KOPT-K1 (cell line): Measurements from ENCODE around the gene FBXO21.
A peak's percentile ranks its signal among the peaks of the same experiment; 100 is the strongest.

Source experiments
- H3K27ac ChIP-seq: fragments of 200-600 bp; sonication (generic); 2 replicates; pipeline ENCODE4 v1.5.1; 2016; ENCODE audit warnings: antibody characterized with exemption, mild to moderate bottlenecking, low read depth, low read length; ENCODE audit not compliant: poor library complexity, severe bottlenecking
- H3K36me3 ChIP-seq: fragments of 200-600 bp; sonication (generic); 2 replicates; pipeline ENCODE4 v1.5.1; 2017; ENCODE audit warnings: antibody characterized with exemption, mild to moderate bottlenecking, low read length, moderate library complexity; ENCODE audit not compliant: insufficient read depth
- H3K9me3 ChIP-seq: fragments of 200-600 bp; sonication (generic); 2 replicates; pipeline ENCODE4 v1.5.1; 2017; ENCODE audit warnings: antibody characterized with exemption, low read length, mild to moderate bottlenecking; ENCODE audit not compliant: insufficient read depth, poor library complexity, severe bottlenecking

The FBXO21 gene

DNA sequence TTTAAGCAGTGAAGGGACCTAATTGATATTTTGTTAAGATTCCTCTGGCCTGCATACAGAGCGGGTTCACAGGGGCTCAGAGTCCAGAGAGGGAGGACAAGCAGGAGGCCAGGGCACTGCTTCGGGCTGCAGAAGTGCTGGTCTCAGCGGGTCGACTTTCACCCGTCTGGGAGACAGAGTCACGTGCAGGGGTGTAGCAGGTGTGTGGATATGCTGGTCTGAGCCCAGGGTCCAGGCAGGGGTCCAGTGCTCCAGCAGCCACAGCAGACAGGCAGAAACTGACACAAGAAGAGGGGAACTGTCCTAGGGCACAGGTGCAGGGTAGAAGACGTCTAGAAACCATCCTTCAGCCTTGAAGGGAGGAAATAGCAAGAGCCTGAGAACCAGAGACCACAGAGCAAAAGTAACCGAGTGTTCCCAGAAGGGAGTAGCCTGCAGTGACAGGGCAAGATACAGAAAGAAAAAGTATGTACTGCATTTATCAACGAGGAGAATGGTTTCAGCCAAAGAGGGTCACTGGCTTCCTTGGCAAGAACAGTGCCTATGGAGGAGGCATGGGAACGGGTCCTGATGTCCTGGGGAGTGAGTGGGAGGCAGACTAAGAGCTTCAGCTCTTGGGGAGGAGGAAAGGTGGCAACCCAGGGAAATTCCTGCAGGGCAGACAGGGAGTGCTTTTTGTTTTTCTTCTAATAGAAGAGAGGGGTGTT, 28.7 kb downstream of the FBXO21 start:
- peak overlapping the region; percentile 31 for H3K27ac ChIP-seq
- H3K36me3 ChIP-seq, result peaks cover 100% of the 10 kb centered on the region
- no peaks in the 10 kb centered on the region for H3K9me3 ChIP-seq

DNA sequence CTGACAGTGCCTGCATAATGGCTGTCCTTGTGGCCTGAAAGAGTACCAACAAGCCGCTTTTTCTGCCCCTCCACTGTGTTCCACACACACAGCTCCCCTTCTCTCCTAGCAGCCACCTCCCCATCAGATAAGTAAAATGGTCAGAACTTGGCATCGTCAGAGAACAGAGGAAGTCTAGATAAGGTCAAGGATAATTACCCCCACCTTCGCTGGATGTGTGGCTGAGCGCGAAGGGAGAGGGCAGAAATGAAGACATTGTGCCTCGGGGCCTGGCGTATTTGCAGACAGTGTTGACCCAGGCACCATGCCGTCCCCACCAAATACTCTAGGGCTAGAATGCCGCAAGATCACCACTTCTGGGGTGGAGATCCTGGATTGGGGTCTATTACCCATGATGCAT, 30.6 kb downstream of the FBXO21 start:
- Histone ChIP-seq H3K27ac (no peak overlapping the region), H3K36me3 (peaks cover 100% of the 10 kb centered on the region), H3K9me3 (no peaks in the 10 kb centered on the region)

DNA sequence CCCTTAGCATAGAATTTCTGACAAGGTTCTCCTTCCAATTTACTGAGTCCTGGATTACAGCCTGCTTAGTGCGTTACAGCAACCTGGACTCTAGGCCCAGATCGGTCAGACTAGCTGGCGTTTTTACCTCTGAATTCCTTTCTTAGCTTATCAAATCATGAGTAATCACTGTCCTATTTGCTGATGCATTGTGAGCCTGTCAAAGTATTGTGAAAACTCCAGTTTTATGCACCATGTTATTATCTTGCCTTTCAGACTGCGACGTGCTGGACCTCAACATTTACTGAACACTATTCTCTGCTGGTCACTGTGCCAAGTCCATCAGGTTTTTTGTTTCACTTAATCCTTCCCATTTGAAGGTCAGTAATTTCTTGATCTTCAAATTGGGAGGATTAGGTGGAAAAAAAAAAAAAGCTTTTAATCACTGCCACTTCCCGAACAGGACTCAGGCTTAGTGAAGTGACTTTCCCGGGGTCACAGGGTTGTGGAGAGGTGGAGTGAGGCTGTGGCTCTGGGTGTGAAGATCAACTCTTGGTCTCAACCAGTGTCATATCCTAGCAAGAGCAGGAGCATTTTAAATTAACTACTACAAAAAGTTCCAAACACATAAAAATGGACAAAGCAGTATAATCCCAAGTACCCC, 31.2 kb downstream of the FBXO21 start:
- Histone ChIP-seq H3K9me3 (no peaks in the 10 kb centered on the region), H3K36me3 (peaks cover 100% of the 10 kb centered on the region), H3K27ac (no peak overlapping the region)

DNA sequence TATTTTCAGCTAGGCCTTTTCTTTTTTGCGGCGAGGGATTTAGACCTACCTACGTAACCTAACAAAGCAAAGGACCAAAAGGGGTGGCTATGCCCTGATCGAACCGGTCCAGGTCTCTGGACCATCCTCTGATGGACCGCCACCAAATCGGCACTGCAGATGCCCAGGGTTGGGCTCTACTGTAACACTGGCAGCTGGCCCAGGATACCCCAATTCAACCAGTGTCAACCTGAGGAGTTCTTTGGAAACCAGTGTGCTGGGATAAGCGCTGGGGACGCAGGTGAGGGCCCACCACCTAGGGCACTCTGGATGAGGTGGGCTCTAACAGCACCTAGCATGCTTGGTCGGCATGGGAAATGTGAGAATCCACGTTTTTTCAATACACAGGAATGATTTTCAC, 32.2 kb downstream of the FBXO21 start:
- Histone ChIP-seq H3K27ac (no peak overlapping the region), H3K9me3 (no peaks in the 10 kb centered on the region), H3K36me3 (peaks cover 100% of the 10 kb centered on the region)

DNA sequence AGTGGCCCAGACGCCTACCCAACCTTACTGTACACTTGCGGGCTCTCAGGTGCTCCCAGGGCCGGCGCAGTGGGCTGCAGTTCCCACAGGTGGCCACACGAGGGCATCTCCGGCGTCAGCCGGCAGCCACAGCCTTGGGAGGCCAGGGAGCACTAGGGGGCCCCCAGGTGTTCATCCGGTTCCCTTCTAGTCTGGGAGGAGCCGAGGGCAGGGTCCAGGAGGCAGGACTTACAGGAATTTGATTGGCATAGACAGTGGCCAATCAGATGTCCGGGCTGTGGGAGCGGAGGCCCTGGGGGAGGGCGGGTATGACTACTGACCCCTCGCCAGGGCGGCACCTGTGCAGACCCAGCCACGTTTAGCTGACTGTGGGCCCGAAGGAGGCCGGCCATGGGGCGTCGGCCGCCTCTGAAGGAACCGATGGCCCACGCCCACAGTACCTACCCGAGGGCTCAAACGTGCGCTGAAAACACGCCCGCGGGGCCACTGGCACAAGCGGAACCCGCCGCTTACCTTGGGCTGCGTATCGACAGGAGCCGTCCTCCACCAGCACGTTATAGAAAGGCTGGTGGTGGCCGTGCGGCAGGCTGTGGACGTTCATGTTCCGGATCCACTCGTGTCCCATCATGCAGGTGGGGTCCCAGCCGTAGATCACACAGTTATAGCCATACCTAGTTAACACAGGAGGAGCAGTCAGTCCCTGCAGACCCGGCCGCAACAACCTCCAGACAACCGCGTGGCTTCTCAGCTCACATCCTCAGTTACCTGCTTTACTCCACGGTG, 34.8 kb downstream of the FBXO21 start:
- Histone ChIP-seq H3K27ac (no peak overlapping the region), H3K36me3 (peaks cover 94% of the 10 kb centered on the region), H3K9me3 (no peaks in the 10 kb centered on the region)

DNA sequence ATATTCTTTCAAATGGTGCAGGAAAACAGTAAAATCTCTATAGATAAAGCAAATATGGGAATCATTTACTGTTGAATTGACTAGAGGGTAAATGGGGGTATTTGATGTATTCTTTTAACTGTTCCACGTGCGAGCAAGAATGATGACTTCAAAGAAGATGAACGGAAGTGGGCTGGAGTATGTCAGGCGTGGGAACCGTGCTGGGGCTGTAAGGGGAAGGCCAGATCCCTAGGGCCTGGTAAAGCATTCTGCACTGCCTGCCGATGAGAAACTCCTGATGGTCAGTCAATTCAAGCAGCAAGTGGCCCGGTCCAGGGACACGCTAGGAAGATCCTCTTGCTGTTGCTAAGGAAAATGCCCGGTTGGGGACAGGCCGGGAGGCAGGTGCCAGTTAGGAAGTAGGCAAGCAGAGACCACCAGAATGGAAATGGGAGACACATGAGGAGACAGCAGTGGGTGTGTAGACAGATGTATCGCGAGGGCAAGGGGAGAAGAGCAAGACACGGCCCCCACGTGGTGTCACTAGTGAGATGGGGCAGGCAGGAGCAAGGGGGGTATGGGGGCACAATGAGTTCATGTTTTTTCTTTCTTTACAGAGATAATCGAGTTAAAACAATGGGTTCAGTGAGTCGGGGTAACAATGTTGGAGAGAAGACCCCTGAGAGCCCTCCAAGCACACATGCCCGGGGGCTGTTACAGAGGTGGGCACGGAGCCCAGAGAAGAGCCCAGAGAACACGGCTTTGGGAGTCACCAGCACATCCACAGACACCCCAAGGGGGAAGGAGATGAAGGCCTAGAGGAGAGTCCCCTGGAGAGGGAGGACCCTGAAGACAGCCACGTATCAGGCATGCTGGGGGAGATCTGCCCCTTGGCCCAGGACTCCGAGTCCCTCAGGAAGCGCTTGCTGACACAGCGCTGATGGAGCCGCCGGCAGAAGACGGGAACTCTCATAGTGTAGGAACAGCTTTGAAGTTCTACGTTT, 37.2 kb downstream of the FBXO21 start:
- peaks cover 94% of the 10 kb centered on the region for H3K36me3 ChIP-seq
- peak overlapping the region; percentile 73 for H3K27ac ChIP-seq

DNA sequence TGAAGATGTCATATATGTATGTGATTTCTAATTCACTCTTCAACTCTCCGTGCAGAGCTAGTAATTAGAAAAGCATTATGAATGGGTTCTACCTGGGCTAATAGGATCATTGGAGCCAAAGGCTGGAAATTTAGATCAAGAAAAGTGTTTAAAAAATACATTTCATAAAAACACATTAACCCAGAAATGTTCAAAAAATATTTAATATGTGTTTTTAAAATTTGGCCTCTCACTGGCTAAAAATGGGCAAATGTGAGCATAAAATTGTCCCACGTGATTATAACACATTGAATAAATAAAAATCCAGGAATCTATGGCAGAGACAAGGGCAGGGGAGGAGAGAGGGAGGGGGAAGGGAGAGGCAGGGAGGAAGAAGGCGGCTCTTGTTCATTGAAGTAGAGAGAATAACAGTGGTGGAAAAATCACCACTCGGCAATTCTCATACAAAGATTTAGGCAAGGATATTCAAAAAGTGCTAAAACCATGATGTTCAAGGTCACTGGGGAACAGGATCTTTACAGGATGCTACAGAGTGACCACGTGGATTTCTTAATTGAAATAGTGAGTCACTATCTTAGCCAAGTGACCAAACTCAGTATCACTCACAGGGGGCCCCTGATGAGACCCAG, 38.8 kb downstream of the FBXO21 start:
- Histone ChIP-seq H3K9me3 (no peaks in the 10 kb centered on the region), H3K36me3 (peaks cover 90% of the 10 kb centered on the region), H3K27ac (peak overlapping the region; percentile 73)

More for the DNA sequence above, 37.2 kb downstream of the FBXO21 start:
- H3K9me3 ChIP-seq, result no peaks in the 10 kb centered on the region

DNA sequence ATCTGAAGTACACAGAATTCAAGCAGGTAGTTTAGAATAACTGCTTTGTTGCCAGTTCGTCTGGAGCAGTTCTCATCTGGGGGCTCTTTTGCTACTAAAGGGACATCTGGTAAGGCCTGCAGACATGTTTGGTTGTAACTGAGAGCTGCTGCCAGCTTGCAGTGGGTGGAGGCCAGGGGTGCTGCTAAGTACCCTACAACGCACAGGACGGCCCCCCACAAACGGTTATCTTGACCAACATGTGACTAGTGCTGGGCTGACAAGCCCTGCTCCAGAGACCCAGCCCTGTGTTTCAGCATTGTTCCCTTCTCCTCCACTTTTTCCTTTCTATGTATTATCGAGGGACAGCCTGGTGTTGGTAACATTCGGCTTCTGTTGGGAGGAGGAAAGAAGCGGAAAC, 40.8 kb downstream of the FBXO21 start:
- H3K36me3 ChIP-seq, result peaks cover 89% of the 10 kb centered on the region

DNA sequence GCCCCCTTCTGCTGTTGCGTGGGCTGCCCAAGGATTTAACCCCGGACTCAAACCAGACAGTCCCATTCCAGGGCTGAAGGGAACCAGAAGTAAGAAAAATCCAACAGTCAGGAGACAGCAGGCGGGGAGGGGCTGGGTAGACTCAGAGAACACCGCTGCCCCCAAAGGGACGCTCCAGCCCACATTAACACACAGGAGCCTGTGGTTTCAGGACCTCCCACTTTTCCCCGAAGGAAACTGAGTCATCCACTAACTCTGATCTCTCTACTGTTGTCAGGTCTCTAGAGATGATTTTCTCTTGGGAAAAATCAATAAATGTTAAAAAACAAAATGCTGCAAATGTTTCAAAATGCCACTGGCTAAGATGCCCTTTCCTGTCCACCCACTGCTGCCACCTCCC, 41.6 kb downstream of the FBXO21 start:
- H3K27ac ChIP-seq, result no peak overlapping the region
- no peaks in the 10 kb centered on the region for H3K9me3 ChIP-seq
- H3K36me3 ChIP-seq, result peaks cover 89% of the 10 kb centered on the region

More for the DNA sequence above, 40.8 kb downstream of the FBXO21 start:
- H3K9me3 ChIP-seq, result no peaks in the 10 kb centered on the region
- H3K27ac ChIP-seq, result no peak overlapping the region

DNA sequence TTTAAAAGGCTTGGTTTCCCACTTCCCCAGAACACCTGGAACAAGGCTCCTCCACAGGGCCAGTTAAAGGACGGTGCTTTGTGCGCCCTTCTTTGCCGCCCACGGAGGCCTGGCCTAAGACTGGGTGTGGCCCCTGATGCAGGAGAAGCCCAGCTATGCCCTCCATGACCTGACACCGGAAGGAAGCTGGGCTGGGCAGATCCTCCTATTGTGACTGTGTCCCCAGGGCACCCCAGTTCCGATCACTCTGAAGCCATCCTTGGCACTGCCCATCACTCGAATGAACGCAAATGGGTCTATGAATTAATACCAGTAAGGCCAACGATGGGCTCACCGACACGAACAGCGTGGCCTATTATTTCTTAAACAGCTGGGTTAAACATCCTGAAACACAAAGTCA, 42.6 kb downstream of the FBXO21 start:
- Histone ChIP-seq H3K27ac (no peak overlapping the region), H3K9me3 (no peaks in the 10 kb centered on the region), H3K36me3 (peaks cover 93% of the 10 kb centered on the region)

DNA sequence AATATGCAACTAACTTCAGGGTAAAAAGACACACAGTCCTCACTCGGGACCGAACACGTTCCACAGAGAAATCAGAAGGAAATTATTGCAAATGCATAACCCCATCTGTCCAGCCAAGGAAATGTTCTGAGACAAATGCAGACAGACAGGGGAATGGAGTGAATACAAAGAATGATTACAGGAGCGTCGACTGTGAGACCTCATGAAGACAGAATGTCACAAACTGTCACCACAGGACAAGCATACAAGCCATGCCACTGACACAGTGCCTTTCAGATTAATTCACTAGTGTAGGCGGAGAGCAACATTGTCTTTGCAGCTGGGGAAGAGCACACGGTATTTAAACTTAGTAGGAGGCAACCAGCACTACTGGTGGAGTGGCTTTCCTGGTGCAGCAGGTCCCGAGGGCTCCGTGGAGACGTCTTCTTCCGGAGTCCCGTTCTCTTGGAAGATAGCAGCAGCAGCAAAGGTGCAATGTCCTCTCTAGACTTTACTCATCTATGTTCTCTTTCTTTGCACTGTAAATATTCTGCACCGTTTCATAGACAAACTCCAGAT, 44.6 kb downstream of the FBXO21 start:
- H3K9me3 ChIP-seq, result no peaks in the 10 kb centered on the region
- peaks cover 89% of the 10 kb centered on the region for H3K36me3 ChIP-seq
- H3K27ac ChIP-seq, result no peak overlapping the region

DNA sequence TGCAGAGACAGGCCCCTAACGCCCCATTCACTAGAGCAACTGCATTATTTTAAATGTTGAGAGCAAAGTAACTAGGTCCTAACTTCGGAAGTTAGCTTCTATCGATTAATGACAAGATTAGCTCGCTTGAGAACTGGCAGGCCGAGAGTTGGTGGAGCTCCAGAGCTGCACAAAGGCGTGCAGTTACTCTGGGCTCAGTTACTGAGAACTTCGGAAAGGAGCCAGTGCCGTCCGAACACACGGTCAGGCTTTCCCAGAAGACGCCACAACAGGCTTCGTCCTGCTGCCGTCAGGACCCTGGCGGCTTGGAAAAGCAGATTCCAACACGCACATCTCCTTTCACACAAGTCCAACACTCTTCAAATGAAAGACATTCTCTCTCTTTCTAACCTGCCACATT, 45.7 kb downstream of the FBXO21 start:
- Histone ChIP-seq H3K9me3 (no peaks in the 10 kb centered on the region), H3K36me3 (peaks cover 78% of the 10 kb centered on the region), H3K27ac (no peak overlapping the region)

DNA sequence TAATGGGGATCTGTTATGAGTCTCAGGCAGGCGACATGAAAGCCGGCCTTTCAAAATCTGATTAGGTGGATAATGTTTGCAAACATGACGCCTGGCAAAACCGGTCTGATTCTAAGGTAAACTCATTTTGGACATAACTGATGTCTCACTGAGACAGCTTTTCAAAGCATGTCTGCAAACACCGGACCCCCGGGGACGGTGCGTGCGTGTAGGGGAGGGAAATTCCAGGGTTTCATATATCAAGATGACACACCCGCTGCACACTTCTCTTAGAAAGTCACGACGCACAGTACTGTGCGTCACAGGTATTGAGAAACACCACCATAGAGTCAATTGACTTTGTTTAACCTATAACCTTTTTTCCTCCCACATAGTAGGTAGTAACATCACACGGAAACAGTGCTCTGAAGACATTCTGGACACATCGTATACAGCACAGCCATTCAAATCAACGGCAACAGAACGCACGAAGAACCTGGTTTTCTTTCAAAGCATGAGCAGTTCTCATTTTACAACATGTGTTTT, 47.2 kb downstream of the FBXO21 start:
- Histone ChIP-seq H3K9me3 (no peaks in the 10 kb centered on the region), H3K27ac (no peak overlapping the region), H3K36me3 (peaks cover 63% of the 10 kb centered on the region)

DNA sequence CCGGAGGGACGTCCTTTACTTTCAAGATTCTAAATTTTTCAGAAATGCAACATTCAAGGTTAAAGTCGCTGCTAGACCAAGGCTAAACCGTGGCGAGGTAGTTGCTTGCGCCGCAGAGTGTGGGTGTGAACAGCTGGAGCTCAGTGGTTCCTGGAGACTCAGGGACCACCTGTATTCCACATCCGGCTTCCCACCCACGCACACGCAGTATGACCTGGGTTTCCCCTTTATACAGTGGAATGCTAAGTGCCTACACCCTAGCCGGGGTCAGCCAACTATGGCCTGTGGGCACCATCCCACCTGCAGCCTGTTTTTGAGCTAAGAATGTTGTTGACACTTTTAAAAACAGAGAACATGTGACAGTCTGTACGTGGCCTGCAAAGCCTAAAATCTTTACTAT, 48.2 kb downstream of the FBXO21 start:
- Histone ChIP-seq H3K36me3 (peaks cover 56% of the 10 kb centered on the region), H3K9me3 (no peaks in the 10 kb centered on the region), H3K27ac (no peak overlapping the region)
